ENCODE measurements around the gene UST. TPM values are rescaled to one million over a fixed set of nuclear protein-coding genes. Genes with fewer than 3 reads are reported as not detected.

The UST gene
- total and polyA plus RNA-seq, 4 donors = 0.24 to 2.7 (median 0.87) TPM

DNA sequence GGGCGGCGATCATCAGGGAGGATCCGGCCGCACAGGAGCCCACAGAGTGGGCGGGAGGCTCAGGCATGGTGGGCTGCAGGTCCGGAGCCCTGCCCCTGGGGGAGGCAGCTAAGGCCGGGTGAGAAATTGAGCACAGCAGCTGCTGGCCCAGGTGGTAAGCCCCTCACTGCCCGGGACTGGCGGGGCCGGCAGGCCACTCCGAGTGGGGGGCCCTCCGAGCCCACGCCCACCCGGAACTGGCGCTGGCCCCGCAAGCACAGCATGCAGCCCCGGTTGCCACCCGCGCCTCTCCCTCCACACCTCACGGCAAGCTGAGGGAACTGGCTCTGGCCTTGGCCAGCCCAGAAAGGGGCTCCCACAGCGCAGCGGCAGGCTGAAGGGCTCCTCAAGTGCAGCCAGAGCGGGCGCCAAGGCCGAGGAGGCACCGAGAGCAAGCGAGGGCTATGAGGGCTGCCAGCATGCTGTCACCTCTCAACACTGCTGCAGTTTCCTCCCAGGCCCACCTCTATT lies 48.1 kb upstream of the UST start:
- Histone ChIP-seq H3K9me3 (ENCODE audit: control insufficient read depth in 4 of 4, low read length in 3 of 4) (no peaks in the 10 kb centered on the region), H3K27ac (ENCODE audit: low read depth in 1 of 2, low read length in 2 of 2) (no peak overlapping the region), H3K4me1 (ENCODE audit: control insufficient read depth in 4 of 4, insufficient read depth in 4 of 4, low read length in 3 of 4) (peaks cover 0 to 13% (median 4%) of the 10 kb centered on the region in 4 donors), H3K27me3 (ENCODE audit: control insufficient read depth in 4 of 4, insufficient read depth in 4 of 4, low read length in 3 of 4) (no peaks in the 10 kb centered on the region), H3K9ac (ENCODE audit: low read depth in 1 of 2, low read length in 2 of 2) (no peak overlapping the region), H3K36me3 (ENCODE audit: control insufficient read depth in 4 of 4, insufficient read depth in 3 of 4, low read depth in 1 of 4, low read length in 3 of 4) (no peaks in the 10 kb centered on the region), H3K4me3 (ENCODE audit: low read depth in 1 of 3, low read length in 3 of 3) (no peak overlapping the region)
- no peak for TF ChIP-seq HNF4A (conservative IDR thresholded peaks at IDR 0.05)
- TF ChIP-seq HNF4G (IDR thresholded peaks at IDR 0.05) = no peak
- TF ChIP-seq, protein P1, sequence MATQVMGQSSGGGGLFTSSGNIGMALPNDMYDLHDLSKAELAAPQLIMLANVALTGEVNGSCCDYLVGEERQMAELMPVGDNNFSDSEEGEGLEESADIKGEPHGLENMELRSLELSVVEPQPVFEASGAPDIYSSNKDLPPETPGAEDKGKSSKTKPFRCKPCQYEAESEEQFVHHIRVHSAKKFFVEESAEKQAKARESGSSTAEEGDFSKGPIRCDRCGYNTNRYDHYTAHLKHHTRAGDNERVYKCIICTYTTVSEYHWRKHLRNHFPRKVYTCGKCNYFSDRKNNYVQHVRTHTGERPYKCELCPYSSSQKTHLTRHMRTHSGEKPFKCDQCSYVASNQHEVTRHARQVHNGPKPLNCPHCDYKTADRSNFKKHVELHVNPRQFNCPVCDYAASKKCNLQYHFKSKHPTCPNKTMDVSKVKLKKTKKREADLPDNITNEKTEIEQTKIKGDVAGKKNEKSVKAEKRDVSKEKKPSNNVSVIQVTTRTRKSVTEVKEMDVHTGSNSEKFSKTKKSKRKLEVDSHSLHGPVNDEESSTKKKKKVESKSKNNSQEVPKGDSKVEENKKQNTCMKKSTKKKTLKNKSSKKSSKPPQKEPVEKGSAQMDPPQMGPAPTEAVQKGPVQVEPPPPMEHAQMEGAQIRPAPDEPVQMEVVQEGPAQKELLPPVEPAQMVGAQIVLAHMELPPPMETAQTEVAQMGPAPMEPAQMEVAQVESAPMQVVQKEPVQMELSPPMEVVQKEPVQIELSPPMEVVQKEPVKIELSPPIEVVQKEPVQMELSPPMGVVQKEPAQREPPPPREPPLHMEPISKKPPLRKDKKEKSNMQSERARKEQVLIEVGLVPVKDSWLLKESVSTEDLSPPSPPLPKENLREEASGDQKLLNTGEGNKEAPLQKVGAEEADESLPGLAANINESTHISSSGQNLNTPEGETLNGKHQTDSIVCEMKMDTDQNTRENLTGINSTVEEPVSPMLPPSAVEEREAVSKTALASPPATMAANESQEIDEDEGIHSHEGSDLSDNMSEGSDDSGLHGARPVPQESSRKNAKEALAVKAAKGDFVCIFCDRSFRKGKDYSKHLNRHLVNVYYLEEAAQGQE (IDR thresholded peaks at IDR 0.05) = no peak
- no peak for TF ChIP-seq JUND (IDR thresholded peaks at IDR 0.05)
- no peak for TF ChIP-seq FOXA1 (IDR thresholded peaks at IDR 0.05)
- TF ChIP-seq SP1 (IDR thresholded peaks at IDR 0.05) = no peak
- TF ChIP-seq, protein P2, sequence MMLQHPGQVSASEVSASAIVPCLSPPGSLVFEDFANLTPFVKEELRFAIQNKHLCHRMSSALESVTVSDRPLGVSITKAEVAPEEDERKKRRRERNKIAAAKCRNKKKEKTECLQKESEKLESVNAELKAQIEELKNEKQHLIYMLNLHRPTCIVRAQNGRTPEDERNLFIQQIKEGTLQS (IDR thresholded peaks at IDR 0.05) = no peak
- no peak for TF ChIP-seq RXRA (IDR thresholded peaks at IDR 0.05)
- TF ChIP-seq GABPA (IDR thresholded peaks at IDR 0.05 in 1 of 2, conservative IDR thresholded peaks at IDR 0.05 in 1 of 2) = no peak
- TF ChIP-seq, protein P3, sequence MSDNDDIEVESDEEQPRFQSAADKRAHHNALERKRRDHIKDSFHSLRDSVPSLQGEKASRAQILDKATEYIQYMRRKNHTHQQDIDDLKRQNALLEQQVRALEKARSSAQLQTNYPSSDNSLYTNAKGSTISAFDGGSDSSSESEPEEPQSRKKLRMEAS (IDR thresholded peaks at IDR 0.05) = no peak
- TF ChIP-seq NR2F2 (IDR thresholded peaks at IDR 0.05) = no peak
- TF ChIP-seq EGR1 (IDR thresholded peaks at IDR 0.05; ENCODE audit: low read depth in 2 of 2) = no peak
- no peak for TF ChIP-seq TAF1 (conservative IDR thresholded peaks at IDR 0.05)
- no peak for TF ChIP-seq YY1 (IDR thresholded peaks at IDR 0.05)
- TF ChIP-seq FOXA2 (IDR thresholded peaks at IDR 0.05) = no peak
- no peak for TF ChIP-seq RAD21 (IDR thresholded peaks at IDR 0.05)
- TF ChIP-seq, protein P4, sequence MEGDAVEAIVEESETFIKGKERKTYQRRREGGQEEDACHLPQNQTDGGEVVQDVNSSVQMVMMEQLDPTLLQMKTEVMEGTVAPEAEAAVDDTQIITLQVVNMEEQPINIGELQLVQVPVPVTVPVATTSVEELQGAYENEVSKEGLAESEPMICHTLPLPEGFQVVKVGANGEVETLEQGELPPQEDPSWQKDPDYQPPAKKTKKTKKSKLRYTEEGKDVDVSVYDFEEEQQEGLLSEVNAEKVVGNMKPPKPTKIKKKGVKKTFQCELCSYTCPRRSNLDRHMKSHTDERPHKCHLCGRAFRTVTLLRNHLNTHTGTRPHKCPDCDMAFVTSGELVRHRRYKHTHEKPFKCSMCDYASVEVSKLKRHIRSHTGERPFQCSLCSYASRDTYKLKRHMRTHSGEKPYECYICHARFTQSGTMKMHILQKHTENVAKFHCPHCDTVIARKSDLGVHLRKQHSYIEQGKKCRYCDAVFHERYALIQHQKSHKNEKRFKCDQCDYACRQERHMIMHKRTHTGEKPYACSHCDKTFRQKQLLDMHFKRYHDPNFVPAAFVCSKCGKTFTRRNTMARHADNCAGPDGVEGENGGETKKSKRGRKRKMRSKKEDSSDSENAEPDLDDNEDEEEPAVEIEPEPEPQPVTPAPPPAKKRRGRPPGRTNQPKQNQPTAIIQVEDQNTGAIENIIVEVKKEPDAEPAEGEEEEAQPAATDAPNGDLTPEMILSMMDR (IDR thresholded peaks at IDR 0.05; ENCODE audit: low read depth, low read length, missing input control) = no peak
- TF ChIP-seq, protein P5, sequence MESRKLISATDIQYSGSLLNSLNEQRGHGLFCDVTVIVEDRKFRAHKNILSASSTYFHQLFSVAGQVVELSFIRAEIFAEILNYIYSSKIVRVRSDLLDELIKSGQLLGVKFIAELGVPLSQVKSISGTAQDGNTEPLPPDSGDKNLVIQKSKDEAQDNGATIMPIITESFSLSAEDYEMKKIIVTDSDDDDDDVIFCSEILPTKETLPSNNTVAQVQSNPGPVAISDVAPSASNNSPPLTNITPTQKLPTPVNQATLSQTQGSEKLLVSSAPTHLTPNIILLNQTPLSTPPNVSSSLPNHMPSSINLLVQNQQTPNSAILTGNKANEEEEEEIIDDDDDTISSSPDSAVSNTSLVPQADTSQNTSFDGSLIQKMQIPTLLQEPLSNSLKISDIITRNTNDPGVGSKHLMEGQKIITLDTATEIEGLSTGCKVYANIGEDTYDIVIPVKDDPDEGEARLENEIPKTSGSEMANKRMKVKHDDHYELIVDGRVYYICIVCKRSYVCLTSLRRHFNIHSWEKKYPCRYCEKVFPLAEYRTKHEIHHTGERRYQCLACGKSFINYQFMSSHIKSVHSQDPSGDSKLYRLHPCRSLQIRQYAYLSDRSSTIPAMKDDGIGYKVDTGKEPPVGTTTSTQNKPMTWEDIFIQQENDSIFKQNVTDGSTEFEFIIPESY (IDR thresholded peaks at IDR 0.05) = no peak
- 96% methylated on average over 27 of the region's 27 CpGs for WGBS
- no peak for DNase-seq (ENCODE audit: low spot score)
